ENCODE results near the gene PRKN. TPM values are rescaled to one million over a fixed set of nuclear protein-coding genes. Genes with fewer than 3 reads are reported as not detected.

PRKN gene
- total and polyA plus RNA-seq, 9 of the 15 experiments (the other 6 are each of a cell fraction or from before 2014, with no cell fraction given): 0.03 to 0.96 (median 0.15) TPM; not detected in 2

- TF ChIP-seq PKNOX1 (IDR thresholded peaks at IDR 0.05) (peak; percentile 35; the same call in 1 of the 2 replicates), ZNF324 (CRISPR knock-in tag; IDR thresholded peaks at IDR 0.05) (no peak), HMG20B (CRISPR knock-in tag; IDR thresholded peaks at IDR 0.05) (no peak), ZNF830 (CRISPR knock-in tag; IDR thresholded peaks at IDR 0.05) (no peak), MBD2 (IDR thresholded peaks at IDR 0.05; ENCODE audit: borderline replicate concordance, low read depth) (no peak), ZBTB17 (CRISPR knock-in tag; IDR thresholded peaks at IDR 0.05) (no peak), FIP1L1 (IDR thresholded peaks at IDR 0.05; ENCODE audit: low read depth, low read length, poor library complexity, severe bottlenecking) (no peak), ZSCAN29 (IDR thresholded peaks at IDR 0.05) (no peak), MCM7 (IDR thresholded peaks at IDR 0.05) (no peak), NFYB (IDR thresholded peaks at IDR 0.05; ENCODE audit: extremely low read depth, insufficient read length) (no peak)
These were observed 1165.7 kb downstream of the PRKN start (continued) for GRCh38 chr6:161561908-161562307.

DNA sequence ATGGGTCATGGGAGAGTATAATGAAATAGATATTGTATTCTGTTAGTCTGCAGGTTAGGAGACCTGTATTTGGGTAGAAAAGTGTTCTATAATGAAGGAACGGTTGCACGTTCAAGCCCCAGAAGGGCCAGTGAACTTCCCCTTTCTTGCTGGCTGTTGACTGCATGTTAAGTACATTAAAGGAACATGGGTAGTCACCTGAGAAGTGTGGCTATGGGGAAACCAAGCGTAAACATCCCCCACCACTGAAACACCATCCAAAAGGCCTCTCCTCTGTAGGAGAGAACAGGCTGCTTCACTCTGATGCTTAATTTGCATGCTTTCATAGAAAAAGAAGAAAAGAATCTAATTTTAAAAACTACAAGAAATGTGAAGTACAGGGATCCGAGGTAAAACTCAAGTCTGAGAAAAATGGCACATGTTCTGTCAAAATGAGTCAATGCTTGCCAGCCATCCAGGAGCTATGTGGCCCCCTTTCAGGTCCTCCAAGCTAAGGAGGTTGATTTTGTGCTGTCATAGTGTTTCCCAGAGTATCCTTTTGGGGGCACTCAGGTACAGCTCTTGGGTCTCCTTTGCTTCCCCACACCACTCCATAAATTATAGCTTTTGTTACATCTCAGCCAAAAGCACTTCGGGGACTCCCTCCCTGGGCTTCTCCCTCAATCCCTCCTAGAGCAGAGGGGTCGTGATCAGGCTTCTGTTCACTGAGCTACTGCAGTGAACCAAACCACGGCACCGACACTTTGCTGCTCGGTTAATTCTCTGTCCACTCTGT lies 1170.0 kb downstream of the PRKN start:
- POLR2A ChIA-PET: interaction anchor here (1.2 kb wide), 1 partner anchor 12 kb away, joined by 5 read pairs; no protein-coding TSS in a partner anchor
- Histone ChIP-seq H3K4me1 (replicated peaks in 1 of 2; ENCODE audit: control insufficient read depth in 2 of 2, insufficient read depth in 2 of 2, low read length in 2 of 2) (no peaks in the 10 kb centered on the region), H3K27ac (ENCODE audit: extremely low read depth, low read depth, low read length) (no peak overlapping the region), H3K9me1 (ENCODE audit: control insufficient read depth, insufficient read depth, low read length) (no peaks in the 10 kb centered on the region), H3K36me3 (ENCODE audit: control insufficient read depth, insufficient read depth, low read length) (no peaks in the 10 kb centered on the region), H3K79me2 (ENCODE audit: control insufficient read depth, insufficient read depth, low read length) (no peaks in the 10 kb centered on the region), H3K4me2 (ENCODE audit: insufficient read depth, low read length) (no peak overlapping the region), H3K9me3 (replicated peaks; ENCODE audit: control insufficient read depth, insufficient read depth, low read depth, low read length) (no peaks in the 10 kb centered on the region), H3K9ac (ENCODE audit: insufficient read depth in 1 of 2, low read depth in 2 of 2, low read length in 2 of 2) (no peak overlapping the region), H4K20me1 (replicated peaks; ENCODE audit: control insufficient read depth, insufficient read depth, low read length) (no peaks in the 10 kb centered on the region), H3K27me3 (ENCODE audit: control insufficient read depth in 2 of 2, insufficient read depth in 2 of 2, low read length in 2 of 2) (no peaks in the 10 kb centered on the region), H3K4me3 (no peak overlapping the region), H2AFZ (ENCODE audit: low read depth, low read length) (no peak overlapping the region)
- intact Hi-C loops (cut with micrococcal nuclease) (no loop called here), in situ Hi-C loops (cut with MboI) (no loop called here)
- no TSS peak for BruUV-seq (replicated peaks)
- 0% methylated on average over 9 of the region's 9 CpGs for WGBS (ENCODE audit: insufficient coverage, low coverage, missing lambda C conversion rate)
- CTCF ChIA-PET (ENCODE audit: low intra/inter-chr PET ratio): no interaction called here
- peak in 1 of 4 experiments; percentile 9 for DNase-seq (ENCODE audit: extremely low read depth in 1 of 4, low spot score in 3 of 4)
- TF ChIP-seq RAD21 (CRISPR knock-in tag; conservative IDR thresholded peaks at IDR 0.05 in 1 of 2, IDR thresholded peaks at IDR 0.05 in 1 of 2): peak in 1 of 2 experiments; percentile 36; a peak in 2 of 4 replicates
- TF ChIP-seq RFX7 (CRISPR knock-in tag; IDR thresholded peaks at IDR 0.05): no peak
- TF ChIP-seq CTCF (IDR thresholded peaks at IDR 0.05 in 2 of 3, conservative IDR thresholded peaks at IDR 0.05 in 1 of 3; ENCODE audit: insufficient read depth in 2 of 3, low read depth in 1 of 3, low read length in 3 of 3): peak; percentile 17 to 28 (median 22); a peak in 1 of 6 replicates
- peak; percentile 71; the same call in 2 of the 3 replicates for ATAC-seq
- FAIRE-seq: no peak
